IMR-90 (cell line): ENCODE data around the gene JAKMIP1. TPM values are rescaled to one million over a fixed set of nuclear protein-coding genes. Genes with fewer than 3 reads are reported as not detected.

Source experiments
- ATAC-seq: fragments of 200-7000 bp; cut with Tn5 transposase; 2 replicates; pipeline ENCODE4 v1.9.1; 2020; ENCODE audit warnings: low read depth, mild to moderate bottlenecking, moderate library complexity
- BruUV-seq: library from RNA; stranded (reverse); fragments of 400-500 nt; replicated peaks from 2 replicates; lab custom pipeline; 2021; lab: Mats Ljungman, UMichigan
- CTCF ChIA-PET: fragments of 300-600 bp; formaldehyde crosslinking; extraction: SDS; loops from one replicate; lab custom pipeline; 2021; ENCODE audit warnings: antibody characterized with exemption; lab: Yijun Ruan, JAX
- POLR2A ChIA-PET: fragments of 300-600 bp; sonication (Branson Sonifier 250); formaldehyde crosslinking; loops from one replicate; lab custom pipeline; 2022; ENCODE audit warnings: antibody characterized with exemption; ENCODE audit not compliant: unreplicated experiment; lab: Charles Lee
- DNase-seq: peaks from one replicate; pipeline ENCODE4 v3.0.0; 2013
- H2AFZ ChIP-seq: replicated peaks from 2 replicates; pipeline ENCODE3; 2013; ENCODE audit warnings: low read length, mild to moderate bottlenecking; ENCODE audit not compliant: poor library complexity
- H2AK5ac ChIP-seq: 2 replicates; pipeline ENCODE4 v1.6.1; 2013; ENCODE audit warnings: low read depth, low read length, inconsistent platforms
- H2AK9ac ChIP-seq: replicated peaks from 2 replicates; pipeline ENCODE3; 2013; ENCODE audit warnings: mild to moderate bottlenecking, low read depth, low read length, moderate library complexity; ENCODE audit not compliant: poor library complexity
- H2BK120ac ChIP-seq: 2 replicates; pipeline ENCODE4 v1.6.1; 2013; ENCODE audit warnings: low read depth, low read length, inconsistent platforms
- H2BK15ac ChIP-seq: 3 replicates; pipeline ENCODE4 v1.6.1; 2013; ENCODE audit warnings: low read depth, low read length, inconsistent platforms
- H2BK20ac ChIP-seq: 2 replicates; pipeline ENCODE4 v1.6.1; 2013; ENCODE audit warnings: low read depth, mild to moderate bottlenecking, inconsistent platforms, low read length, moderate library complexity
- H2BK5ac ChIP-seq: 2 replicates; pipeline ENCODE4 v1.6.1; 2013; ENCODE audit warnings: mild to moderate bottlenecking, low read depth, low read length, inconsistent platforms; ENCODE audit not compliant: poor library complexity, severe bottlenecking
- H3K14ac ChIP-seq: replicated peaks from 2 replicates; pipeline ENCODE4 v1.6.1; 2013; ENCODE audit warnings: low read depth, low read length, inconsistent platforms
- H3K18ac ChIP-seq: 2 replicates; pipeline ENCODE4 v1.6.1; 2013; ENCODE audit warnings: low read depth, low read length, control low read depth
- H3K23ac ChIP-seq: 2 replicates; pipeline ENCODE4 v1.6.1; 2013; ENCODE audit warnings: low read depth, low read length, inconsistent platforms
- H3K27ac ChIP-seq: 2 replicates; pipeline ENCODE4 v1.5.1; 2013; ENCODE audit warnings: mild to moderate bottlenecking, control low read depth, low read length; ENCODE audit not compliant: insufficient read depth
- H3K27me3 ChIP-seq: 2 replicates; pipeline ENCODE4 v1.6.1; 2013; ENCODE audit warnings: low read length; ENCODE audit not compliant: control insufficient read depth, insufficient read depth
- H3K36me3 ChIP-seq: 2 replicates; pipeline ENCODE4 v1.6.1; 2013; ENCODE audit warnings: low read length, mixed read lengths; ENCODE audit not compliant: control insufficient read depth, insufficient read depth
- H3K4ac ChIP-seq: 2 replicates; pipeline ENCODE4 v1.6.1; 2013; ENCODE audit warnings: low read depth, low read length, inconsistent platforms
- H3K4me1 ChIP-seq: 2 replicates; pipeline ENCODE4 v1.6.1; 2013; ENCODE audit warnings: low read length, mixed read lengths; ENCODE audit not compliant: control insufficient read depth, insufficient read depth
- H3K4me2 ChIP-seq: 2 replicates; pipeline ENCODE4 v1.6.1; 2013; ENCODE audit warnings: low read depth, mild to moderate bottlenecking, control low read depth, low read length, moderate library complexity
- H3K4me3 ChIP-seq: 2 replicates; pipeline ENCODE4 v1.5.1; 2013; ENCODE audit warnings: low read depth, mild to moderate bottlenecking, control low read depth, low read length, moderate library complexity; ENCODE audit not compliant: insufficient read depth
- H3K56ac ChIP-seq: 2 replicates; pipeline ENCODE4 v1.6.1; 2013; ENCODE audit warnings: low read length, inconsistent platforms; ENCODE audit not compliant: insufficient read depth; ENCODE audit errors: extremely low read depth
- H3K79me1 ChIP-seq, 2 experiments: 2 replicates each; pipeline ENCODE4 v1.6.1; 2013; ENCODE audit warnings: low read length in 2 of 2, inconsistent platforms in 1 of 2, low read depth in 1 of 2
- H3K9ac ChIP-seq: 2 replicates; pipeline ENCODE4 v1.6.1; 2013; ENCODE audit warnings: low read depth, low read length, control low read depth
- H3K9me1 ChIP-seq: 2 replicates; pipeline ENCODE4 v1.6.1; 2013; ENCODE audit warnings: low read length, inconsistent platforms; ENCODE audit not compliant: insufficient read depth
- H3K9me3 ChIP-seq: 2 replicates; pipeline ENCODE4 v1.6.1; 2013; ENCODE audit warnings: low read length; ENCODE audit not compliant: control insufficient read depth, insufficient read depth
- H4K20me1 ChIP-seq: 2 replicates; pipeline ENCODE4 v1.6.1; 2013; ENCODE audit warnings: low read length, inconsistent platforms; ENCODE audit not compliant: insufficient read depth
- H4K5ac ChIP-seq: 2 replicates; pipeline ENCODE4 v1.6.1; 2013; ENCODE audit warnings: mild to moderate bottlenecking, low read depth, low read length, control low read depth
- H4K8ac ChIP-seq, 2 experiments: 2 replicates each; pipeline ENCODE4 v1.6.1; 2013; ENCODE audit warnings: low read depth in 2 of 2, low read length in 2 of 2, control low read depth in 1 of 2, inconsistent platforms in 1 of 2
- H4K91ac ChIP-seq: 2 replicates; pipeline ENCODE4 v1.6.1; 2013; ENCODE audit warnings: low read depth, low read length, inconsistent platforms; ENCODE audit not compliant: insufficient read depth
- BHLHE40 ChIP-seq: fragments of 150-350 bp; IDR thresholded peaks from 2 replicates; pipeline ENCODE4 v1.6.1; 2016; ENCODE audit warnings: mild to moderate bottlenecking, low read depth, low read length
- CEBPB ChIP-seq: IDR thresholded peaks from 2 replicates; pipeline ENCODE4 v1.6.1; 2012; ENCODE audit warnings: low read depth, low read length, improper control_type of control experiment
- CHD1 ChIP-seq: IDR thresholded peaks from 2 replicates; pipeline ENCODE4 v1.6.1; 2012; ENCODE audit warnings: low read depth, low read length, improper control_type of control experiment
- FOS ChIP-seq: fragments of 150-350 bp; IDR thresholded peaks from 2 replicates; pipeline ENCODE4 v1.6.1; 2016; ENCODE audit warnings: low read depth, low read length
- MAFK ChIP-seq: IDR thresholded peaks from 2 replicates; pipeline ENCODE4 v1.6.1; 2012; ENCODE audit warnings: low read depth, low read length, improper control_type of control experiment
- MAZ ChIP-seq: IDR thresholded peaks from 2 replicates; pipeline ENCODE4 v1.6.1; 2012; ENCODE audit warnings: low read depth, mild to moderate bottlenecking, low read length, improper control_type of control experiment, moderate library complexity, borderline replicate concordance
- MXI1 ChIP-seq: IDR thresholded peaks from 2 replicates; pipeline ENCODE4 v1.6.1; 2012; ENCODE audit warnings: low read depth, mild to moderate bottlenecking, low read length, moderate library complexity, borderline replicate concordance
- NFE2L2 ChIP-seq: fragments of 150-350 bp; IDR thresholded peaks from 2 replicates; pipeline ENCODE4 v1.6.1; 2016; ENCODE audit warnings: low read depth, mild to moderate bottlenecking, low read length
- POLR2A ChIP-seq: IDR thresholded peaks from 2 replicates; pipeline ENCODE4 v1.6.1; 2012; ENCODE audit warnings: mild to moderate bottlenecking, low read depth, low read length
- RAD21 ChIP-seq: IDR thresholded peaks from 2 replicates; pipeline ENCODE4 v1.6.1; 2012; ENCODE audit warnings: low read length, improper control_type of control experiment
- RCOR1 ChIP-seq: IDR thresholded peaks from 2 replicates; pipeline ENCODE4 v1.6.1; 2012; ENCODE audit warnings: mild to moderate bottlenecking, low read length, improper control_type of control experiment; ENCODE audit not compliant: insufficient replicate concordance
- RFX5 ChIP-seq: IDR thresholded peaks from 2 replicates; pipeline ENCODE4 v1.8.0; 2012; ENCODE audit warnings: low read depth, mild to moderate bottlenecking, low read length, moderate library complexity
- SMC3 ChIP-seq: fragments of 150-350 bp; IDR thresholded peaks from 2 replicates; pipeline ENCODE4 v1.6.1; 2016; ENCODE audit warnings: low read depth, mild to moderate bottlenecking, antibody characterized with exemption, low read length, moderate library complexity
- WGBS, 2 experiments: methylation state at CpG; one replicate each; pipeline versions ENCODE4 v1.1.5 to v1.1.7; 2013; ENCODE audit warnings: missing lambda C conversion rate in 2 of 2; ENCODE audit not compliant: insufficient read length in 1 of 2; ENCODE audit errors: extremely low coverage in 2 of 2; 5-methylcytosine and 5-hydroxymethylcytosine counted together
- dilution Hi-C: fragments of 300-500 bp; cut with HindIII; formaldehyde crosslinking; loops from one replicate; pipeline ENCODE4 v1.14.3; 2018; ENCODE audit warnings: low sequenced_read_pairs; ENCODE audit not compliant: unreplicated experiment
- in situ Hi-C: fragments of 300-500 bp; cut with MboI; formaldehyde crosslinking; loops from 3 replicates; pipeline ENCODE4 v1.14.3; 2019; ENCODE audit warnings: low sequenced_read_pairs, inconsistent platforms, mixed read lengths
- intact Hi-C: fragments of 100-400 bp; cut with micrococcal nuclease; formaldehyde crosslinking; loops from 2 replicates; pipeline ENCODE4 v1.10.0; 2022
- polyA plus RNA-seq, 3 experiments: library from polyadenylated mRNA; depleted of rRNA; stranded (reverse); fragments of >200 nt; gene quantifications; 2 replicates each; pipeline ENCODE4 v1.2.3, GENCODE V29; 2012; ENCODE audit warnings: low replicate concordance in 1 of 3
- total RNA-seq: library from RNA; depleted of rRNA; stranded (reverse); fragments of >200 nt; gene quantifications from 2 replicates; pipeline ENCODE4 v1.2.3, GENCODE V29; 2012
- TF ChIP-seq, protein P1 (sequence below): fragments of 150-350 bp; IDR thresholded peaks from 2 replicates; pipeline ENCODE4 v1.6.1; 2017; ENCODE audit warnings: mild to moderate bottlenecking, antibody characterized with exemption, low read length, low read depth
- TF ChIP-seq, protein P2 (sequence below): conservative IDR thresholded peaks from 2 replicates; pipeline ENCODE4 v1.5.1; 2012; ENCODE audit warnings: mild to moderate bottlenecking, low read depth, low read length, improper control_type of control experiment
- TF ChIP-seq, protein P3 (sequence below): fragments of 150-350 bp; IDR thresholded peaks from 2 replicates; pipeline ENCODE4 v1.6.1; 2016; ENCODE audit warnings: low read depth, mild to moderate bottlenecking, low read length, moderate library complexity, borderline replicate concordance

The JAKMIP1 gene
- total and polyA plus RNA-seq, 2 of the 4 experiments (the other 2 are of a cell fraction): not detected

DNA sequence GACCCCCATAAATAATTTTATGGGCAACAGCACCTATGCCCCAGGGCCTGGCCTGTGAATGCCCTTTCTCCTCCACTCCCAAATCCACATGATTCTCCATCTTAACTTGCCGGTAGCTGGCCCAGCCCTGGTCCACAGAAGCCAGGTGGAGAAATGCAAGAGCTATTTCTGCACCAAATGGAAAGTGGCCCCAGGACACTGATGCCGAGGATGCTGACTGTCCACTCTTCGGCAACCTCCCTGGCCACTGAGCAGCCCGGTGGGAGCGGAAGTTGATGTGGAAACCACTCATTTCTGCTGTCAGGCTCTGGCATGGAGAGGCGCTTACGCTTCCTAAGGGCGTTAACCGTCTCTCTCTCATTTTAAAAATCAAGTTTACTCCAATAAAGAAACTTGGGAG, 58.8 kb downstream of the JAKMIP1 start:
- intact Hi-C loops (no loop called here), dilution Hi-C loops (no loop called here), in situ Hi-C loops (loop anchor here (25.0 kb wide), 1 partner anchor 104 kb away; no protein-coding TSS in a partner anchor)
- Histone ChIP-seq H4K20me1 (no peaks in the 10 kb centered on the region), H3K4me1 (no peaks in the 10 kb centered on the region), H2BK20ac (no peak overlapping the region), H4K5ac (no peak overlapping the region), H3K9me1 (no peaks in the 10 kb centered on the region), H3K27ac (no peak overlapping the region), H3K79me1 (no peaks in the 10 kb centered on the region), H4K8ac (no peak overlapping the region), H3K18ac (no peak overlapping the region), H3K4me2 (no peak overlapping the region), H3K36me3 (no peaks in the 10 kb centered on the region), H3K9ac (no peak overlapping the region), H2AK9ac (no peak overlapping the region), H3K4ac (no peak overlapping the region), H2BK5ac (no peak overlapping the region), H3K27me3 (no peaks in the 10 kb centered on the region), H3K23ac (no peak overlapping the region), H3K4me3 (no peak overlapping the region), H2AK5ac (no peak overlapping the region), H3K14ac (no peak overlapping the region), H2BK120ac (no peak overlapping the region), H2BK15ac (no peak overlapping the region), H4K91ac (no peak overlapping the region), H3K9me3 (peaks cover 10% of the 10 kb centered on the region; the same call in 1 of the 2 replicates), H2AFZ (no peak overlapping the region), H3K56ac (no peak overlapping the region)
- 60% methylated on average over 1 of the region's 9 CpGs; no CpG with 5 or more reads in 1 of the 2 experiments for WGBS, 2 experiments
- DNase-seq (no peak), ATAC-seq (no peak)
- TF ChIP-seq MAZ (no peak), POLR2A (no peak), FOS (no peak), BHLHE40 (no peak), RAD21 (no peak), MXI1 (no peak), RCOR1 (no peak), CHD1 (no peak), RFX5 (no peak), MAFK (no peak), NFE2L2 (no peak), SMC3 (no peak), CEBPB (no peak)
- TF ChIP-seq, protein P1, sequence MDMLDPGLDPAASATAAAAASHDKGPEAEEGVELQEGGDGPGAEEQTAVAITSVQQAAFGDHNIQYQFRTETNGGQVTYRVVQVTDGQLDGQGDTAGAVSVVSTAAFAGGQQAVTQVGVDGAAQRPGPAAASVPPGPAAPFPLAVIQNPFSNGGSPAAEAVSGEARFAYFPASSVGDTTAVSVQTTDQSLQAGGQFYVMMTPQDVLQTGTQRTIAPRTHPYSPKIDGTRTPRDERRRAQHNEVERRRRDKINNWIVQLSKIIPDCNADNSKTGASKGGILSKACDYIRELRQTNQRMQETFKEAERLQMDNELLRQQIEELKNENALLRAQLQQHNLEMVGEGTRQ: no peak
- TF ChIP-seq, protein P2, sequence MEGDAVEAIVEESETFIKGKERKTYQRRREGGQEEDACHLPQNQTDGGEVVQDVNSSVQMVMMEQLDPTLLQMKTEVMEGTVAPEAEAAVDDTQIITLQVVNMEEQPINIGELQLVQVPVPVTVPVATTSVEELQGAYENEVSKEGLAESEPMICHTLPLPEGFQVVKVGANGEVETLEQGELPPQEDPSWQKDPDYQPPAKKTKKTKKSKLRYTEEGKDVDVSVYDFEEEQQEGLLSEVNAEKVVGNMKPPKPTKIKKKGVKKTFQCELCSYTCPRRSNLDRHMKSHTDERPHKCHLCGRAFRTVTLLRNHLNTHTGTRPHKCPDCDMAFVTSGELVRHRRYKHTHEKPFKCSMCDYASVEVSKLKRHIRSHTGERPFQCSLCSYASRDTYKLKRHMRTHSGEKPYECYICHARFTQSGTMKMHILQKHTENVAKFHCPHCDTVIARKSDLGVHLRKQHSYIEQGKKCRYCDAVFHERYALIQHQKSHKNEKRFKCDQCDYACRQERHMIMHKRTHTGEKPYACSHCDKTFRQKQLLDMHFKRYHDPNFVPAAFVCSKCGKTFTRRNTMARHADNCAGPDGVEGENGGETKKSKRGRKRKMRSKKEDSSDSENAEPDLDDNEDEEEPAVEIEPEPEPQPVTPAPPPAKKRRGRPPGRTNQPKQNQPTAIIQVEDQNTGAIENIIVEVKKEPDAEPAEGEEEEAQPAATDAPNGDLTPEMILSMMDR: no peak
- TF ChIP-seq, protein P3, sequence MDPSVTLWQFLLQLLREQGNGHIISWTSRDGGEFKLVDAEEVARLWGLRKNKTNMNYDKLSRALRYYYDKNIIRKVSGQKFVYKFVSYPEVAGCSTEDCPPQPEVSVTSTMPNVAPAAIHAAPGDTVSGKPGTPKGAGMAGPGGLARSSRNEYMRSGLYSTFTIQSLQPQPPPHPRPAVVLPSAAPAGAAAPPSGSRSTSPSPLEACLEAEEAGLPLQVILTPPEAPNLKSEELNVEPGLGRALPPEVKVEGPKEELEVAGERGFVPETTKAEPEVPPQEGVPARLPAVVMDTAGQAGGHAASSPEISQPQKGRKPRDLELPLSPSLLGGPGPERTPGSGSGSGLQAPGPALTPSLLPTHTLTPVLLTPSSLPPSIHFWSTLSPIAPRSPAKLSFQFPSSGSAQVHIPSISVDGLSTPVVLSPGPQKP: no peak
- ChIA-PET POLR2A (no interaction called here), CTCF (no interaction called here)
- no TSS peak for BruUV-seq
